Mammary epithelial cell (primary cell): ENCODE data around the gene PLPP3.

Source experiments
- EZH2 ChIP-seq: IDR thresholded peaks from 2 replicates; pipeline ENCODE4 v1.6.1; 2012; ENCODE audit warnings: low read length, inconsistent platforms, borderline replicate concordance
- TF ChIP-seq, protein P1 (sequence below), 2 donors: IDR thresholded peaks in 1 of 2; conservative IDR thresholded peaks in 1 of 2; 2 replicates each; pipeline ENCODE4 v1.5.1; 2011 to 2012; ENCODE audit warnings: inconsistent platforms in 2 of 2, low read length in 2 of 2, mild to moderate bottlenecking in 2 of 2, control low read depth in 1 of 2, low read depth in 1 of 2; ENCODE audit not compliant: insufficient read depth in 1 of 2; ENCODE audit errors: extremely low read depth in 1 of 2

DNA sequence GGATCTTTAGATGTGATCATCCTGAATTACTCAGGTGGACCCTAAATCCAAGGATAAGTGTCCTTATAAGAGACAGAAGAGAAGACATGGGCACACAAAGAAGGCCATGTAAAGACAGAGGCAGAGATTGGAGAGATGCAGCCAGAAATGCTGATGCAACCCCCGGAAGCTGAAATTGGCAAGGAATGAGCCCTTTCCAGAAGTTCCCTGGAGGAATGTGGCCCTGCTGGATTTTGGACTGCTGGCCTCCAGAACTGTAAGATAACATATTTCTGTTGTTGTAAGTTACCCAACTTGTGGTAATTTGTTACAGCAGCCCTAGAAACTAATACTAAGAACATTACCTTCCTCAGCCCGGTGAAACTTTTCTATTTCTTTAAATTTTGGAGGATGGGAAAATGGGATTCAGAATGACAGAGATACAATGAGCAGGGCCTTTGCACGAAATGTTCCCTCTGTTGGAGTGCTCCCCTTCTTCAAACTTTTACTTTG lies 11.2 kb upstream of the PLPP3 start:
- TF ChIP-seq, protein P1, sequence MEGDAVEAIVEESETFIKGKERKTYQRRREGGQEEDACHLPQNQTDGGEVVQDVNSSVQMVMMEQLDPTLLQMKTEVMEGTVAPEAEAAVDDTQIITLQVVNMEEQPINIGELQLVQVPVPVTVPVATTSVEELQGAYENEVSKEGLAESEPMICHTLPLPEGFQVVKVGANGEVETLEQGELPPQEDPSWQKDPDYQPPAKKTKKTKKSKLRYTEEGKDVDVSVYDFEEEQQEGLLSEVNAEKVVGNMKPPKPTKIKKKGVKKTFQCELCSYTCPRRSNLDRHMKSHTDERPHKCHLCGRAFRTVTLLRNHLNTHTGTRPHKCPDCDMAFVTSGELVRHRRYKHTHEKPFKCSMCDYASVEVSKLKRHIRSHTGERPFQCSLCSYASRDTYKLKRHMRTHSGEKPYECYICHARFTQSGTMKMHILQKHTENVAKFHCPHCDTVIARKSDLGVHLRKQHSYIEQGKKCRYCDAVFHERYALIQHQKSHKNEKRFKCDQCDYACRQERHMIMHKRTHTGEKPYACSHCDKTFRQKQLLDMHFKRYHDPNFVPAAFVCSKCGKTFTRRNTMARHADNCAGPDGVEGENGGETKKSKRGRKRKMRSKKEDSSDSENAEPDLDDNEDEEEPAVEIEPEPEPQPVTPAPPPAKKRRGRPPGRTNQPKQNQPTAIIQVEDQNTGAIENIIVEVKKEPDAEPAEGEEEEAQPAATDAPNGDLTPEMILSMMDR (conservative IDR thresholded peaks at IDR 0.05 in 1 of 2, IDR thresholded peaks at IDR 0.05 in 1 of 2; ENCODE audit: extremely low read depth in 1 of 2, insufficient read depth in 1 of 2, low read depth in 1 of 2, low read length in 2 of 2): no peak
- TF ChIP-seq EZH2: no peak
